HG03060 (cell line): Measurements from ENCODE around the gene ADPRHL1.
"Not testable (repeated sequence)": the region's sequence is repeated elsewhere in the genome, so short reads cannot be mapped to it uniquely, and the experiment has no call there.

Experiments
- ATAC-seq: cut with Tn5 transposase; IDR thresholded peaks from one replicate; pipeline ENCODE4 v1.9.1; 2021; ENCODE audit warnings: low read depth, moderate number of reproducible peaks; ENCODE audit not compliant: unreplicated experiment

The ADPRHL1 gene

DNA sequence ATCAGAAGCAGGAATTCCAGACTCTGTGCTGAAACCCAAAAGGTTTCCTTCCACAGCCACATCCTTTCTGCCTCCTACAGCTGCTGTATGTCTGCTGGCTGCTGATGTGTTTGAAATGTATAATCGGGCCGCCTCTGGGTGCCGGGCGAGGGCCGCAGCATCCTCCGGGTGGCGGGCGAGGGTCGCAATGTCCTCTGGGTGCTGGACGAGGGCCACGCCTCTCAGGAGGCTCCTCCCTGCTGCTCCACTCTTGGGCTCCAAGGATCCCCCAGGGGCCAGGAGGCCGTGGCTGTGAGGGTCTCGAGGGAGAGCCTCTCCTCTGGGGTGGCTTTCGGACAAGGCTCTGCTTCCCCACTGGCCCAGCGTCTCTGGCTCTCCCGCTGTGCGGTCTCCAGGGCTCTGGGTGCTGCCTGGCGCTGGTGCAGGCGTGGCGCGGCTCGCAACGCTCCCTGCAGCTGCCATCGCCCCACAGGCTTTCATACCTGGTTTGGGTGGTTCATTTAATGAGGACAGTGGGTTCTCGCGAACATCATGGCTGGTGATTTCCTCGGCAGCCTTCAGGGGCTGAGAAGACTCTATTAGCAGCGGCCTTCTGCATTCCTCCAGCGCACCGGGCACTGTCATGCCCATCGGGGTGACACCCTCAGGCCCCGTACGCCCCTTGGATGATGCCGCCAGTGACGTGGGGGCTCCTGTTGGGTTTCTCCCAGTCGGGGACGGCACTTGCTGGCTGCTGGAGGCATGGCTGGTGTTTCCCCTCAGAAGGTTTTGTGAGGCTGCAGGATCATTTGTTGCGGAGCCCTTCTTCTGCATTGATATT lies 47.6 kb downstream of the ADPRHL1 start:
- ATAC-seq: no peak

DNA sequence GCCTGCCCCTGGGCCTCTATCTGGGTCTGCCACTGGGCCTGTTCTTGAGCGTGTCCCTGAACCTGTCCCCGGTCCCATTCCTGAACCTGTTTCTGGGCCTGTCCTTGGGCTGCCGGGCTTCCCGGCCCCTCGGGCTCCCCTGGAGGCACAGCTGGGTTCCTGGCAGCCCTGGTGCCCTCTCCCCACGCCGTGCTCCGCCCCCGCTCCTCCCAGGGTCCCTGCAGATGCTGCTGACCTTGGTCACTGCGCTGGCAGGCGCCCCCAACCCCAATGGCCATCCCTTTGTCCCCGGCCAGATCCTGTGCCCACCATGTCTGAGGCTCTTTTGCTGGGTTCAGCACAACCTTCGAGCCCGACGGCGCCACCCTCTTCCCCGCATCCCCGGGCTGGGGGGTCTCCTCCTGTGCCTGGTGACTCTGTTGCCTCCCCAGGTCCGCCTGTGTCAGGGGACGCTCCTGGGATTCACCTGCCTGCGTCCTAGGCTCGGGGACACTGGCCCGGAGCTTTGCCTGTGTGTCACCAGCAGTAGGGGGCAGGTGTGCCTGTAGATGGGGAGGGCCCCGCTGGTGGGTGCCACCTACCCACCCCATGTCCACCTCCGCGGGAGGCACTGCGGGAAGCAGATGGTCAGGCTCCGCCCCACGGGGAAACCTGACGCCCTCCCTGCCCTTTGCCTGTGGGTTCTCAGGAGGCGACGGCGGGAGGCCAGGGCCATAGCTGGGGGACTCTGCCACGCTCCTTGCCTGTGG lies 48.4 kb downstream of the ADPRHL1 start:
- no peak for ATAC-seq

DNA sequence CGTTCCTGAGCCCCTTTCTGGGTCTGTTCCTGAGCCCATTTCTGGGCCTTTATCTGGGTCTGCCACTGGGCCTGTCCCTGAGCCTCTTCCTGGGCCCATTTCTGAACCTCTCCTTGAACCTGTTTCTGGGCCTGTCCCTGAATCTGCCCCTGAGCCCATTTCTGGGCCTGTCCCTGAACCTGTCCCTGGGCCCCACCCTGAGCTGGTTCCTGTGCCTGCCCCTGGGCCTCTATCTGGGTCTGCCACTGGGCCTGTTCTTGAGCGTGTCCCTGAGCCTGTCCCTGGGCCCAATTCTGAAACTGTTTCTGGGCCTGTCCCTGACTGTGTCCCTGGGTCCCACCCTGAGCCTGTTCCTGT lies 48.9 kb downstream of the ADPRHL1 start:
- ATAC-seq: no peak

DNA sequence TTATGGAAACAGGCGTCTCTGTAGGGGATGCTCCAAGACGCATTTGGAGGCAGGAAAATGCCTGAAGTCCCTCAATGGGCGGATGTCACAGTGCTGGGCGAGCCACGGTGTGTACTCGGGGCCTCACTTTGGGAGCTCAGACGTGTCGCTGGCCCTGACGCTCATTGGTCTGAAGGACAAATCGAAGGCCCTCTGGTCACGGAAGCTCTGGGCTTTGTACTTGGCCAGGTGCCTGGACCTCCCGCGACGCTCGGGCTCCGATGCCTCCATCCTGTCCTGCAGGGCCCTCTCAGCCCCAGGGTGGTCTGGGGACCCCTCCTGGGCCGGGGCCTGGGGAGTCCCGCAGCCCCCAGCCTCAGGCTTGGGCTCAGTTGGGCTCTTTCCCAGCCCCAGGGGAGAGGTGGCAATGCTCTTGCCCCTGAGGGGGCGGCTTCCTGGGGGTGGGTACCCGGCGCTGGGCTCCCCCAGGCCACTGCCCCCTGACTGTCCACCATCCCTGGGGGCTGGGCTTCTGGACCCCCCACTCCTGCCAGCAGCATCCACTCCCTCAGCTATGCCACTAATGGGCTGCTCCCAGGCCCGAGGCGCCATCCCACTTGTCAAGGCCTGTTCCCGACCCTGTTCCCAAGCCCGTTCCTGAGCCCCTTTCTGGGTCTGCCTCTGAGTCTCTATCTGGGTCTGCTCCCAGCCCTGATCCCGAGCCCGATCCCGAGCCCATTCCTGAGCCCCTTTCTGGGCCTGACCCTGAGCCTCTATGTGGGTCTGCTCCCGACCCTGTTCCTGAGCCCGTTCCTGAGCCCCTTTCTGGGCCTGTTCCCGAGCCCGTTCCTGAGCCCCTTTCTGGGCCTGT lies 49.8 kb downstream of the ADPRHL1 start:
- no peak for ATAC-seq

DNA sequence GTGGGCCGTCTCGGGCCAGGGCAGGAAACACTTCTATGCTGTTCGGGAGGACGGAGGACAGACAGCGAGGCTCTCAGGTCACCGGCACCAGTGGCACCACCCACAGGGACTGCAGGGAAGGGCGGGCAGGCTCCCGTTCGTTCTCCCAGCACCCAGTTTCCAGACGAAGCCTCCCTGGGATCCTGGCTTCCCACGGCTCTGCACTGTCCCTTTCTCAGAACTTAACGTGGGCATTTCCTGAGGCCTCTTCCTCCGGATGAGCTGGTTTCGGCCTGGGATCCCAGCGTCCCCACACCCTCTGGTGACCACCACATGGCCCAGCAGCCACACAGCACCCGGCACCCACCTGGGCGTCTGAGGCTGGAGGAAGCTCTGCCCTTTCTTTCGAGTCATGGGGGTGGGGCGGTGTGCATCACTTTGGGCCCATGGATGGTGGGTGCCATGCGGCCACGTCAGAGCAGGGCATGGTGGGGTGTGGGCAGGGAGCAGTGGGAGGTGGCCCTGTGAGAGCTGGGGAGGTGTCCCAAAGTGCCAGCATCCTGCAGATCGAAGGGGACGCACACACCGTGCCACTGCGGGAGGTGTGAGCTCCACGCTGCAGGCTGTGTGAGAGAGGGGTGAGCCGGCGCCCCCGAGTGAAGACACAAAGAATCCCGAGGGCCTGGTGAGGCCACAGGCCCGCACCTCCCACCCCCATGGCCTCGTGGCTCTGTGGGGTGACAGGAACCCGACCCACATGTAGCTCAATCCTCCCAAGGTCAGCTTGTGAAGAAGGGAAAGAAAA lies 50.6 kb downstream of the ADPRHL1 start:
- no peak for ATAC-seq

DNA sequence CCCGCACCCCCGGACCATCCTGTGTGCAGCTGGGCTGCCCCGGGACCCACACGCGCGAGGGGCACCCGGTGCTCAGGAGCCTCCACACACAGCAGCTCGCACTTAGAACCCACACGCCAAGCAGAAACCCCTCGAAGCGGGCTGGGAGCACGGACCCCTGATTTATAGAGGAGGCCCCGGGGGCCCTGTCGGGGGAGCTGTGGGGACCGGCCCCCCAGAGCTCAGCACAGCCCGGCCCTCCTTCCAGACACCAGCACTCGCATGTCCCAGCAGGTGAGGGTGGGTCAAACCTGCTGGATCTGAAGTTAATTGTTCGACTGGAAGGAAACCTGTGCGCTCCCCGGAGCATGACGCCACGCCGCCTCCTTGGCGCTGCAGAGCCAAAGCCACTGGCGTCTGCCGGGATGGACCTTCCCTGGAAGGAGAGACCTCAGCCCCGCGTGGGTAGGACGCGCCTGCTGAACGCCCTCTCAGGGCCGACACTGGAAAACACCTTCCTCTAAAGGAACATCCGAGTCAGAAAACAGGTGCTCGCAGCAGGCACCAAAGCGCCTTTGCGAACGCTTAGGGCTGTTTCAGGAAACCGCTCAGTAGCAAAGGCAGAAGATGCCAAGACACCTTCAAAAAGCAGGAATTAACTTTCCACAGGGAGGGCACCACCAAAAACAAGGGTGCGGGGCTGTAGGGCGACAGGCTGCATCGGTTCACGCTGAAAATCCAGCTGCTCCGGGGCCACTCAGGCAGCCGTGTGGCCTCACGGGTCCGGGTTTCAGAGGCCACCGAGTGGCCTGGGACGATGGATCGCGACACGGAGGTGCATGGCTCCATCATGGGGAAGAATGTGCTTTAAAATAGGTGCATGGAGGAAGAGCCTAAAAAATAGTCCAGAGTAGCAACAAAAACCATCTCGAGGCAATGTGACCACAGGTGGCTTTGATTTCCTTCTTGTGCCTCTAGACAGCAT lies 51.6 kb downstream of the ADPRHL1 start:
- no peak for ATAC-seq

DNA sequence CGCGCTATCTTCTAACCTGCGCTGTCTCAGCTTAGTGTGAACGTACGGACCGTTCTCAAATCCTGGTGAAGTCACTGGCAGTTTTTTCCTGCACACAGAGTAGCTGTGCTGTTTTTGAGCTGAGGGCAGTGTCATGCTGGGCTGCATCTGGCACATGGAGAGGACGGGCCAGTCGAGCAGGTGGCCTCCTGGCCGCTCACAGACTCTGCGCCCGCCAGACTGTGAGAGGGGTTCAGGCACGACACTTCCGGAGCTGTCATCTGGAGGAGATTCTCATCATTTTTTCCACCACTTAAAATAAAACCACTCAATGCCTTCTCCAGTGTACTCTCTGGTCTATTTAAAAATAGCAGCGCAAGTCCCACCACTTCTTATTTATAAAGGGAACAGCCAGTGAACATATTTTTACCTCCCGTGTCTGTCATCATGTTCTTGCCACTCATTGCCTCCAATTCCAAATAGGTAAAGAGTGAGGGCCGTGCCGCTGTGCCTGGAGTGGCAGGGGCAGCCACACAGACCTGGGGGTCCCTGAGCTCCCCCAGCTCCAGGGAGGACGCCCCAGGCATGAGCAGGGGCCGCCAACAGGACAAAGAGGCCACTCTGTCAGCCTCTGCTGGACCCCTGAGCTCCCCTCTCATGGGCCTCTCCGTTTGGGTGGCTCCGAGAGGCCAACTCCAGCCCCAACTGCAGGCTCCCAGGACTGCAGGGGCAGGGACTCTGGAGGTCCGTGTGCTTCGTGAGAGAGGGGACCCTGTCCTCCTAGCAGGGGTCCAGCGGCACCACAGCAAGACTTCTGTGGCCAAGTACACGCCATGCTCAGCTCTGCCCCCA lies 52.5 kb downstream of the ADPRHL1 start:
- no peak for ATAC-seq

DNA sequence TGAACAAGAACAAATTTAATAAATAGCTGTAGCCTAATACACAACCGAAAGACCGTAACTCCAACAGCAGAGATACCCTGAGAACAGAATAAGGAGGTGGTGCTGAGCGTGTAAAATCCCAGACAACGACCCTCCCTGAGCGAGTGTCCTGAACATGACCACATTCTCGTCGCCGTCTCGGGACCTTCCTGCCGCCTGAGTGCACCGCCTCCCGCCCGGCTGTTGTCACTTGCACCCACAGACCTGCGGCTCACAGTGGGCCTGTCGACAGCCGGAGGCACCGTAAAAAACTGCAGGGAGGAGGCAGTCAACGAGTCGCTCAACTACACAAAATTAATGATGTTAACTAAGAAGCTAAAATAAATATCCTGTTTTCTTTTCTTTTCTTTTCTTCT lies 53.5 kb downstream of the ADPRHL1 start:
- ATAC-seq: no peak

DNA sequence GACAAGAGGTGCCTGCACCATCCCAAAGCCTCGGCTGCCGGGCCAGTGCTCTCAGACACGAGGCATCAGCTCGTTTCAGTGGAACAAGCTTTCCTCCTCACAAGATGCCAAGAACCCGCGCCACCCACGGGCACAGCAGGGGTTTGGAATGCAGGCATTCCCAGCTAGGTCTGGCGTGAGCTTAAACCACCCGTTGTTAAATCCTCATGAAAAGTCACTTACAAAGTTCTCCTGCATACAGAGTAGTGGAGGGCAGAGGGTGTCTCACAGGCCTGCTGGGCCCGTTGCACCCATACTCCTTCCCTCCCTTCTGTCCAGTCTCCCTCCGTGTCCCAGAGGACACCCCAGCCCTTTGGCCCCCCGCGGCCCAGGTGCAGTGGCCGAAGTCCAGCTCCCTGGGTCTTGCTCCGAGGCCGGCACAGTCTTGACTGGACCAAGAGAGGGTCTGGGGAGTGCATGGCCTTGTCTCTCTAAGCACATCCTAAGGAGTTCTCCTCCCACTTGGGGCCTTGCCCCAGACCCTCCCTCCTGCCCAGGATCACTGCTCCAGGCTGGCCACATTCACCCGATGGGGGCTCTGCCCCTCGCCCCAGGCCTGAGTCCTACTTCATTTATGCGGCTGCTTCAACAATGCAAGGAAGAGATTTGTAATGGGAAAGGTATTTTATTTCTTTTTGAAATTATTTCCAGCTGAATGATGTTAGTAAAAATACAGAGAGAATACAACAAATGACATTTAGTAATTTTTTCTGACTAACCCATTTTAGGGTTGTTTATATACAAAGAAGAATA lies 54.1 kb downstream of the ADPRHL1 start:
- ATAC-seq: no peak

DNA sequence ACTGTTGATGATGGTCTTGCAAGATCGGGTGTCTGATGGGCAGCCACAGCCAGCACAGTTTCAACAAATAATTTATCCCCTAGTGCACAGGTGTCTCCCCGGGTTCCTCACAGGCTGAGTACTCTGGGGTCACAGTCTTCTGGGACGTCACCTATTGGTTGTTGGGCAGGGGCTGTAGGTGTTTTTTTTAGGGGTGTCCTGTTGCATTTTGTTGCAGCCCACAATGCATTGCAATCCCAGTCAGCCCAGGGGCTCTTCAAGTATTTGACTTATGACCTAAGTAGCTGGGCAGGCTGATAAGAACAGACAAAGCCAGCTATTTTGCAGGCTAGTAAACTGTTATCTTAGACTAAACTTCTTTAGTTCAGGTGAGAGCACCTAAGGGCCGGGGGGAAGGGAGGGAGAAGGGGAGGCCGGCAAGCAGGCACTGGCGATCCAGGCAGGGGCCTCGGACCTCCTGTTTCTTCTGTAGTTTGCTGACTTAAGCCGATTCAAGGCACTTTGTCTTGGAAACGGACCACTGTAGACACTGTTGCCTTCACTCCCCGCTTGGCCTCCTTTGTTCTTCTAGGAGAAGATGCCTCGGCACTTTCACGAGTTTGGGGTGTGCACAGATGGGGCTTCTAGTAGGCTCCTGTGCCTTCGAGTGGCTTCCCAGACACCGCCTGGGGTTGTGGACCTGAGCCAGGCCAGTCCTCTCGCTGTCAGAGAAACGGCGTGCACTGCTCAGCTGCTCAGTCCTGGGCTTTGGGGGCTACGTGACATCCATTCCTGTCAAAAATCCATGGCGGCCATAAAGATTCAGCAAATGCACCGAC lies 55.5 kb downstream of the ADPRHL1 start:
- no peak for ATAC-seq

DNA sequence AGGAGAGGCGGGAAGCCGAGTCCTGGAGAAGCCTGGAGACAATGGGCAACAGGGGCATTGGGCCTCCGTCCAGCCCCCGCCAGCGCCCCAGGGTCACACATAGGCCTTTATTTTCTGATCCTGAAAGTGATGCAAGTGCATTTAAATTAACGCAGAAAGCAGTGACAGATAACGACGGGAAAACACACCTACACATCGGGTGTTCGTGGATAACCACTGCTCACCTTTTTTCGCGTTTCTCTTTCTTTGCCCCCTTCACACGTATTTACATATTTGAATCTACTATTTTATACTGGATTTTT lies 59.0 kb downstream of the ADPRHL1 start:
- ATAC-seq: peak; percentile 17

DNA sequence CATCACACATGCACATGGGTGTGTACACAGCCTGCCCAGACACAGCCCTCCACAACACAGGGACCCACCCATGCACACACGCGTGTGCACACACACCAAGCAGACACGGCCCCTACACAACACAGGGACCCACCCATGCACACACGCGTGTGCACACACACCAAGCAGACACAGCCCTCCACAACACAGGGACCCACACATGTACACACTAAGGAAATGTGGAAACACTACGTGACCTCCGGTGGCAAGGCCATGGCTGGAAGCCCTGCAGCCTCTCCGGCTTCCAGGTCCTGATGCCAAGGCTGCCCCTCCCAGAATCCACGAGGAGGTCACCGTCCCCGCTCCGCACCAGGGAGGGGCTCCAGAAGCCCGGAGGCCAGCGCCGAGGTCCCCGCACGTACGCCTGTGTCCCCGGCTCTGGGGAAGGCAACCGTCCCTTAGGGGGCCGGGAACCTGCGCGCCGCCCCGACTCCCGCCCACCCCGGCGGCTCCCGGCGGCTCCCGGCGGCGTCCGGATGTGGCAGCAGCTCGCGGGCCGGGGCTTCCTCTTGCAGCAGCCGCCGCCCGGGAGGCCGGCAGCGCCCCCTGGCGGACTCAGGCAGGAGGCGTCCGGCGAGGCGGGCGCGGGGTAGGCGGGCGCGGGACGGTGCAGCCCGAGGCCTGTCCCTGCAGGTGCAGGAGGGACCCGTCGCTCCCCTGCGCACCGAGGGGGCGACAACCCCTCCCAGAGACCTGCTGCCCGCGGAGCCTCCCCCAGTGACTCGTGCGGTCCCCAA lies 59.5 kb downstream of the ADPRHL1 start:
- peak; percentile 51 for ATAC-seq

DNA sequence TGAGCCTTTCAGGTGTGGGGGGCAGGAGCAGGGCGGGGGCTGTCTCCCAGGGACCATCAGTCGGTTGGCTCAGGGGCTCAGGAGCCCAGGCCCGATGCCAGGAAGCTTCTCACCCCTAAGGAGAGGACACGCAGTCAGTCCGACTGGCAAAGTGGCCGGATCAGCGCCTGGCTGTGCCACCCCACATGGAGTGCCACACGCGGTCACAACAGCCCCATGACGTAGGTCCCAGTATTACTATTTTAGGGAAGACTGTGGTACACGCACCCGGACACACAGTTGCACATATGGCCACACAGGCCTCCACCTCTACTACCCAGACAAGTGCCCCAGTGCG lies 60.1 kb downstream of the ADPRHL1 start:
- no peak for ATAC-seq

DNA sequence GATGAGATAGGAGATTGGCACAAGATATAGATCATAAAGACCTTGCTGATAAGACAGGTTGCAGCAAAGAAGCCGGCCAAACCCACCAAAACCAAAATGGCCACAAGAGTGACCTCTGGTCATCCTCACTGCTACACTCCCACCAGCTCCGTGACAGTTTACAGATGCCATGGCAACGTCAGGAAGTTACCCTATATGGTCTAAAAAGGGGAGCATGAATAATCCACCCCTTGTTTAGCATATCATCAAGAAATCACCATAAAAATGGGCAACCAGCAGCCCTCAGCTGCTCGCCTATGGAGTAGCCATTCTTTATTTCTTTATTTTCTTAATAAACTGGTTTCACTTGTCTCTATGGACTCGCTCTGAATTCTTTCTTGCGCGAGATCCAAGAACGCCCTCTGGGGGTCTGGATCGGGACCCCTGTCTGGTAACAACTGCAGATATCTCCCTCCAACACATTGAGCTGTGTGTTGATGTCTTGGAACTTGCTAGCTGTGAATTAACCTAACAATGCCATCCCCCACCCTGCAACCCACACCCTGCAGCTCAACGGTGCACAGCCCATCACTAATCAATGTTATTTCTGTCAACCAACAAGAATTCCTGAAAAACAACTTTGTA lies 62.3 kb downstream of the ADPRHL1 start:
- no peak for ATAC-seq

DNA sequence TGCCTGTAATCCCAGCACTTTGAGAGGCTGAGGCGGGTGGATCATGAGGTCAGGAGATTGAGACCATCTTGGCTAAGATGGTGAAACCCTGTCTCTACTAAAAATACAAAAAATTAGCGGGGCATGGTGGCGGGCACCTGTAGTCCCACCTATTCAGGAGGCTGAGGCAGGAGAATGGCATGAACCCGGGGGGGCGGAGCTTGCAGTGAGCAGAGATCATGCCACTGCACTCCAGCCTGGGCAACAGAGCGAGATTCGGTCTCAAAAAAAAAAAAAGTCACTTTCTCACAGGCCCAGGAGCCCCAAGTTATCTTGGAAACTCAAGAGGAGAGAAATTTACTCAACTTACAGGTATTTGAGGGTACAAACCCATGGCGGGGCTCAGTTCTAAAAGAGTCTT lies 63.7 kb downstream of the ADPRHL1 start:
- ATAC-seq: not testable (repeated sequence)

DNA sequence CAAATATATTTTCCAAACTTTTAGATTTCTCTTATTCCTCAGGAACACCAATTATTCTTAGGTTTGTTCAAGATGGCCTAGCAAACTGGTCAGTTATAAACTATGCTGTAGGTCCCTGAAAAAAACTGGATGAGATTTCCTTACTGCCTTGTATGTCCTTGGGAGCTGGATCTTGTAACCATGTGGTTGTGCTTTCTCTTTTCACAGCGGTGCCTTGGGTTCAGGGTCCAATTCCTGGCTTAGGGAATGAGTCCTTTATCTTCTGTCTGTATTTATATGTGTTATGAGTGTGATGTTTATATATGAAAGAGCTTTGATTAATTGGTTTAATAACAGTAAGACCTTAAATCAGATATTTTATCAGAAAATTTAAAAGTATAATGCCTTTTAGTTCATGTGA lies 65.9 kb downstream of the ADPRHL1 start:
- no peak for ATAC-seq
